HG02642 (cell line): ENCODE measurements around the gene CFAP107.

Experiments
- ATAC-seq: cut with Tn5 transposase; IDR thresholded peaks from one replicate; pipeline ENCODE4 v1.9.1; 2021; ENCODE audit warnings: mild to moderate bottlenecking; ENCODE audit not compliant: unreplicated experiment, poor library complexity

CFAP107 gene

GRCh38 chr1:12739613-12740012 lies 6.4 kb upstream of the CFAP107 start:
- ATAC-seq = no peak

- no peak for ATAC-seq
Measured at GRCh38 chr1:12741946-12742345, 4.1 kb upstream of the CFAP107 start.

DNA sequence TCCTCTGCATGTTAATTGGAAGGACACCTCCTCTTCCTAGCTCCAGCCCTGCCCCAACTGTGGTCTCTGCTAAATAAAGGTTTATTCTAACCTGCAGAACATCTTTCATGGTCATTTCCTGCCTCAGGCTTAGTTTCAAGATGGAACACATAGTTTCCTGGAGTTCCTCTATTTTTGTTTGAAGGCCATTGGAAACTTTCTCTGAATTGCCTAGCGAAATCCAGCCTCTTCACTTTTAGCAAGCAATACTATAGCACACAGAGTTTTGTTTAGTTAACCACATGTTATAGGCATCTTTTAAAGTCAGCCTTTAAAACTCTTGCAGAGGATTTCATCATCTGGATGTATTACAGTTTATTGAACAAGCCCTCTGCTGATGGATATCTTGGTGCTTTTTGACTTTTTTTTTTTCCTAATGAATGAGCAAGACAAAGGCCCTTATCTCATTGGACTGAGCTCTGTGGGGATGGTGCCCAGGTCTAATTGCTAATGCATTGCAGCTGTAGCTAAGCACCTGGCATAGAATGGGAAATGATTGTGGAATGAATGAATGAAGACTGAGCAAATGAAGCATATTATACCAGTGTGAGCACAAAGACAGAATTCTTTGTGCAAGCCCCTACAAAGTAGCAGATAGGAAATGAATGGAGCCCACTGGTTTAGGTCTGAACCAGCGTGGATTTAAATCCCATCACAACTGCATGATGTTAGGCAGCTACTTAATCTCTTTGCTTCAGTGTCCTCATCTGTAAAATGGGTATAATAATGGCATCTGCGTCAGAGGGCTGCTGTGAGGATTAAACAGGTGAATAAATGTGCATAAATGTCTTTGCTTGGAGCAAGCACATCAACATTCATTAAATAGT lies 641 bp upstream of the CFAP107 start:
- no peak for ATAC-seq

- ATAC-seq = no peak
Measured at GRCh38 chr1:12748778-12749355, 2.9 kb downstream of the CFAP107 start.

- no peak for ATAC-seq
Measured at GRCh38 chr1:12754738-12755137, 8.7 kb downstream of the CFAP107 start.

DNA sequence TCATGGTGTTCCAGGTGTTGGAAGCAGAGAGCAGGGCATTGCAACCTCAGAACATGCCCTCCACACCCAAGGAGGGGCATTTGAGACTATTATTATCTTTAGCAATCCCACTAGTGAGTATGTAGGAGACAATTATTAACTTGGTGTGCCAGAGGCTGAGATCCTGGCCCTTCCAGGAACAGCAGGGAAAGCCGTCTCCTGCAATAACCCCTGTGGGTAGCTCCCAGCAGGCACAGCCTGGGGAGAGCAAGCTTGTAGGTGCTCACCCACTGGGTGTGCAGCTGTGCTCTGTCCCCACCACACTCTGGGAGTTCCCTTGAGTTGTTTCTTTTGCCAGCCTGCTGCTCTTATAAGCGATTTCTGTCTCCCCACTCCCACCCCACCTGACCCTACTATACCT lies 10.3 kb downstream of the CFAP107 start:
- ATAC-seq = no peak

DNA sequence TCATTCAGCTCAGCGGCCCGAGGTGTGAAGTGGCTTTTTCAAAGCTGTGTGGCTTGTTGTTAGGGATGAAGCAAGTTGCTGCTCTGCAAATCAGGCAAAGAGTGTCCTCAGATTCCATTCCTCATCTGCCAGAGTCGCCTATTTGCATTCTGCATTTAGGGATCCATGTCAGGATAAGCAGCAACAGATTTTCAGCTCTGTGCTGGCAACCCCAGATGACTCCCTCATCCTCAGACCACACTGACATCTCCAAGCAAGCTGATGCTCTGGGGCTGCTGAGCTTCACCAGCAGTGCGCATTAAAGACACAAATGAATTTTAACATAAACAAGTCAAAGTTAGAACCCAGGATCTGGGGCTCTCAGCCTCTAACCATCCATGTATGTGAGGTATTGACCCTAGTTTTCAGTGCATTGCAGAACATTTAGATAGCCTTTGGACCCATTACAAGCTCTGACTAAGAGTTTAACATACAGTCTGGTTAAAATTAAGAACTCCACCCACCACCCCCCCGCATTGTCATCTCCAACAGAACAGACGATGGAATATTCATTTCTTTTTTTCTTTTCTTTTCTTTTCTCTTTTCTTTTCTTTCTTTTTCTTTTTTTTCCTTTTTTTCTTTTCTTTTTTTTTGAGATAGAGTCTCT lies 10.9 kb downstream of the CFAP107 start:
- no peak for ATAC-seq

DNA sequence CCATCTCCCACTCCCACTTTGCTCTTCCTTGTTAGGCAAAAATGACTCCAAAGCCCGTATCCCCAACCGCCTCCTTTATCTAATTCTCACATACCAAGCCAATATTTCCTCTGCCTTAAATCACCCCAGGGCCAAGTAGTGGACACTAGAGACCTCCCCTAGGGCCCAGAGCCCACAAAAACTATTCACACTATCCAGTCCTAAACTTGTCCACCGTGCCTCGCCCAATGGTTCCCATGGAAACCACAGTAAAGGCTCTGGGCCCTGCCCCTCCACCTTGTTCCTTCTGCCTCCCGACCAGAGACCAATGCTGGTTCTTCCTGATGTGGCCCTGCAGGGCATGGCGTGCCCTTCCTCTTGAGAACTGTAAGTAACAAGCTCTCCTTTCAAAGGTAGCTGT lies 11.8 kb downstream of the CFAP107 start:
- no peak for ATAC-seq

DNA sequence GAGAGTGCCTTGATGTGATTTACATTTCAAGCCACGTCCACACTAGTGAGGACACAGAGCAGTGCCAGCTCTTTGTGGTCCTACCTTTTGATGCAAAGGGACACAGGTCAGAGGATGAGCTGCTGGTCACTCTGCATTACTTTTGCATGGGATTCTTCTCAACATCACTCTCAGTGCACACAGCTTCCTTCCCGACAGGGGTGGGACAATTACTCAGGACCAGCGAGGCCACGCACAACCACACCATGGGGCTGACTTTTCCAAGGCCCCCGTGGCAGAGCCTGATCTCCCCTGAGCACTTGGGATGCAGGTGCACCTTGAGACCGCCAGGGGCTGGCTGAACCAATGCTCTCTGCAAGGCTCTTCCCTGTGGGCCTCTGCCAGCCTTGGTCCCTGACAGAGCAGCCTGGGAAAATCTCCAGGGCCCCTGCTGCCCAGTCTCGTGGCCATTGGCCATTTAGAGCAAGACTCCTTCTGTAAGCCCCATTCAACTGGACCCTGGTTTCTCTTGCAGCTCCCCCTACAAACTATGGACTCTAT lies 14.3 kb downstream of the CFAP107 start:
- ATAC-seq = no peak

GRCh38 chr1:12761781-12762180 lies 15.8 kb downstream of the CFAP107 start:
- ATAC-seq = no peak

GRCh38 chr1:12762766-12763165 lies 16.8 kb downstream of the CFAP107 start:
- no peak for ATAC-seq

DNA sequence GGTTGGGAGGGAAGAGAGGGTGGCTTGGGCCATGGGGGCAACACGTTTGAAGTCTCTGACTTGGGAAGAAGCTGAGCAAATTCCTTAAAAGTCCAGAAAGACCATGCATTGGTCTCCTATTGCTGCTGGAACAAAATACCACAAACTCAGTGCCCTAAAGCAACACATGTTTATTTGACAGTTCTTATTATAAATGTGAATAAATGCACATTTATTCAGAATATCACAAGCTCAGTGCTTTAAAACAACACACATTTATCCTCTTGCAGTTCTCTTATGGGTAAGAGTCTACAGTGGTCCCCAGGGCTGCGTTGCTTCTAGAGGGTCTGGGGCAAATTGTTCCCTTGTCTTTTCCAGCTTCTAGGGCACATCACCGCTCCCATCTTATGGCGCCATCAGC lies 17.5 kb downstream of the CFAP107 start:
- no peak for ATAC-seq

- ATAC-seq = no peak
Measured at GRCh38 chr1:12764016-12764415, 18.0 kb downstream of the CFAP107 start.

- no peak for ATAC-seq
Measured at GRCh38 chr1:12769031-12769430, 23.0 kb downstream of the CFAP107 start.

DNA sequence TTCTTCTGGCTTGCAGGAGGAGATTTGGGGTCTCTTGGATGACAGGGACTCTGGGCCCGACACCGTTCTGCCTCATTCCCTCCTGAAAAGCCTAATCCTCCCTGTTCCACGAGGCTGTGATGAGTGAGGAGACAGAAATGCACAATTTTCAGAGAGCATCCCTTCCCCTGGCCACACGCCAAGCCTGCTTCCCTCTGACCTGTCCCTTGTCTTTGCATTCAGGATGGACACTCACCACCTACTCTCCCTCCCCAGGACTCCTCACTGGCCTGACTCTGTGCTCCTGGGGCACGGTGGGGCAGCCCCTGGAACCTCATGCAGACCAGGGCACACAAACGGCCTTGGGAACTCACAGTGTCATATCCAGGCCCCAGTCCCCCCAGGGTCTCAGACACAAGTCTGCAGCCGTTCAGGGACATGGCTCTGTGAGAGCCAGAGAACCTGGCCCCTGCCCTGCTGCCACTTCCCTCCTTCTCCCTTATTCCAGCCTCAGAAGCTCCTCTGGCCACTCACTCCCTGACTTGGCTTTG lies 24.0 kb downstream of the CFAP107 start:
- ATAC-seq = no peak

- ATAC-seq = no peak
Measured at GRCh38 chr1:12770620-12771019, 24.6 kb downstream of the CFAP107 start.

- no peak for ATAC-seq
Measured at GRCh38 chr1:12771186-12771585, 25.2 kb downstream of the CFAP107 start.

DNA sequence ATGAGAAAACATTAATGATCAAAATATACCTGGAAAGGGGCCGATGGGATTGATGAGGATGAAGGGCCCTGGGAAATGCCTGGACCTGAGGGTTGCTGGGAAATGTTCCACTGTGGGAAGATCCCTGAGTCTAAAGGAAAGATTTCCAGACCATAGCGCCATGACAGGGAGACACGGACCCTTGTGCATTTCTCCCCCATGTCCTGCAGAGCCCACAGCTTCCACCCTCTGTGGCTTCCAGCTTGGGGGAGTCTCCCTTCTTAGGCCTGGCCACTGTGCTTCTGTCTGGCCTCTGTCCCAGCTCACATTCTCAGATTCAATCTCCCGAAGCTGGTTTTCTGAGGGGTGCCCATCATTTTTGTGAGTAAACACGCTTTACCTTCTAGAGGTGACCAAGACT lies 26.5 kb downstream of the CFAP107 start:
- no peak for ATAC-seq

GRCh38 chr1:12773438-12773837 lies 27.4 kb downstream of the CFAP107 start, which contains the start of gene PRAMEF12:
PRAMEF12 (plus strand) TSS chr1:12773738; CDS start chr1:12774868, 1,130 bp downstream.
- ATAC-seq = no peak

- ATAC-seq = no peak
Measured at GRCh38 chr1:12774801-12775345, 28.9 kb downstream of the CFAP107 start.

DNA sequence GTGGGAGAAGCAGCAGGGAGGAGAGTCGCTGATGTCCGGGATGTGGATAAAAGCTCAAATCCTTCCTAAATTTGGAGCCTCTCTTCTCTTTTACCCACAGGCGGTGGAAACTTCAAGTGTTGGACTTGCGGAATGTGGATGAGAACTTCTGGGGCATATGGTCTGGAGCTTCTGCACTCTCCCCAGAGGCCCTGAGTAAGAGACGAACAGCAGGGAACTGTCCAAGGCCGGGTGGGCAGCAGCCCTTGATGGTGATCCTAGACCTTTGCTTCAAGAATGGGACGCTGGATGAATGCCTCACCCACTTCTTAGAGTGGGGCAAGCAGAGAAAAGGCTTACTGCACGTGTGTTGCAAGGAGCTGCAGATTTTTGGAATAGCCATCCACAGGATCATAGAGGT lies 29.4 kb downstream of the CFAP107 start:
- no peak for ATAC-seq
